Ascending aorta (tissue), 2 donors: Measurements from ENCODE around the gene UIMC1. TPM values are rescaled to one million over a fixed set of nuclear protein-coding genes. Genes with fewer than 3 reads are reported as not detected.

ENCODE experiments used
- DNase-seq, 2 donors: peaks; one replicate each; pipeline ENCODE4 v3.0.0-alpha.2; 2019; ENCODE audit warnings: low spot score in 2 of 2
- H3K27ac ChIP-seq, 2 donors: fragments of 200-600 bp; sonication (generic); one replicate each; pipeline ENCODE4 v1.5.1; 2016 to 2017; ENCODE audit warnings: mild to moderate bottlenecking in 1 of 2
- H3K27me3 ChIP-seq: fragments of 200-600 bp; sonication (generic); one replicate; pipeline ENCODE4 v1.5.1; 2017
- H3K36me3 ChIP-seq, 2 donors: fragments of 200-600 bp; sonication (generic); one replicate each; pipeline ENCODE4 v1.5.1; 2016
- H3K4me1 ChIP-seq, 2 donors: fragments of 200-600 bp; sonication (generic); one replicate each; pipeline ENCODE4 v1.5.1; 2016 to 2017; ENCODE audit warnings: mild to moderate bottlenecking in 1 of 2
- H3K4me3 ChIP-seq, 2 donors: fragments of 200-600 bp; sonication (generic); one replicate each; pipeline ENCODE4 v1.5.1; 2016 to 2017; ENCODE audit warnings: mild to moderate bottlenecking in 1 of 2
- H3K9me3 ChIP-seq, 2 donors: fragments of 200-600 bp; sonication (generic); one replicate each; pipeline ENCODE4 v1.5.1; 2016
- intact Hi-C: fragments of 100-400 bp; cut with DNase I; formaldehyde crosslinking; loops from one replicate; pipeline ENCODE4 v1.15.1; 2023
- total RNA-seq: library from RNA; depleted of rRNA; stranded (reverse); fragments of >200 nt; gene quantifications from one replicate; pipeline ENCODE4 v1.1.0, GENCODE V29; 2016
- TF ChIP-seq, protein P1 (sequence below), 3 experiments: fragments of 200-600 bp in 2 of 3; fragments of 450-650 bp in 1 of 3; sonication (generic) in 2 of 3; IDR thresholded peaks; one replicate each; pipeline ENCODE4 v1.5.1; 2016 to 2019; ENCODE audit warnings: antibody characterized with exemption in 3 of 3, mild to moderate bottlenecking in 1 of 3, moderate library complexity in 1 of 3

UIMC1 gene
- total RNA-seq, 1 donor from 2014 or later: 32.5 TPM

DNA sequence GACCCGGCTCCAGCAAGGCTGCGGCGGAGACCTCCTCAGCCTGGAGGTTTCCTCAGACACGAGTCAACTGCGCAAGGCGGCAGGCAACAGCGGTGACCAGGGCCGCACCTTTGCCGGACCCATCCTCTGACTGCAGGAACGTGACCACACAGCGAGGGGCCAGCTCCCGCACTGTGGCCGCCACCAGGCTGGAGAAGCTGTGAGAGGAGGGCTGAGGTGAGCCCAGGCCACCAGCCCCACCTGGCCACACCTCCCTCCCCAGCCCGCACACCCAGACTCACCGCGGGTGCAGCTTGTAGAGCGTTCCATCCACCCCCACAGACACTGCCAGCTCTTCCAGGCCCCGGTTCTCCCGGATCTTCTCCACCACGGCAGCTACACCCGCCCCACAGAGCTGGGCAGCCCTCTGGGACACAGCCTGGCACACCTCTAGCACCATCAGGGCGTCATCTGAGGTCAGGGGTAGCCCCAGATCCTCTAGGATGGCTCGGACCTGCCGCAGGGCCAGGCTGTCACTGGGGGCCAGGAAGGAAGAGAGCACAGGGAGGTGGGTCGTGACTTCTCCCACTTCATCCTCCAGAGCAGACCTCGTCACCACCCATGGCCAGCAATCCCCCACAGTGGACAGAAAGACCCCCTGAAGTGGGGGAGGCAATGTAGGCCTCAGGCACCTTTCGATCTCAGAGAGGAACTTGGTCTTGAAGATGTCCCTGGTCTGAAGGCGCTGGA, 125.4 kb downstream of the UIMC1 start:
- no peak overlapping the region for H3K27ac ChIP-seq
- intact Hi-C loops: no loop called here
- H3K36me3 ChIP-seq: no peaks in the 10 kb centered on the region
- H3K4me1 ChIP-seq: no peaks in the 10 kb centered on the region
- H3K27me3 ChIP-seq: no peaks in the 10 kb centered on the region
- TF ChIP-seq, protein P1, sequence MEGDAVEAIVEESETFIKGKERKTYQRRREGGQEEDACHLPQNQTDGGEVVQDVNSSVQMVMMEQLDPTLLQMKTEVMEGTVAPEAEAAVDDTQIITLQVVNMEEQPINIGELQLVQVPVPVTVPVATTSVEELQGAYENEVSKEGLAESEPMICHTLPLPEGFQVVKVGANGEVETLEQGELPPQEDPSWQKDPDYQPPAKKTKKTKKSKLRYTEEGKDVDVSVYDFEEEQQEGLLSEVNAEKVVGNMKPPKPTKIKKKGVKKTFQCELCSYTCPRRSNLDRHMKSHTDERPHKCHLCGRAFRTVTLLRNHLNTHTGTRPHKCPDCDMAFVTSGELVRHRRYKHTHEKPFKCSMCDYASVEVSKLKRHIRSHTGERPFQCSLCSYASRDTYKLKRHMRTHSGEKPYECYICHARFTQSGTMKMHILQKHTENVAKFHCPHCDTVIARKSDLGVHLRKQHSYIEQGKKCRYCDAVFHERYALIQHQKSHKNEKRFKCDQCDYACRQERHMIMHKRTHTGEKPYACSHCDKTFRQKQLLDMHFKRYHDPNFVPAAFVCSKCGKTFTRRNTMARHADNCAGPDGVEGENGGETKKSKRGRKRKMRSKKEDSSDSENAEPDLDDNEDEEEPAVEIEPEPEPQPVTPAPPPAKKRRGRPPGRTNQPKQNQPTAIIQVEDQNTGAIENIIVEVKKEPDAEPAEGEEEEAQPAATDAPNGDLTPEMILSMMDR (IDR thresholded peaks at IDR 0.05): no peak
- H3K9me3 ChIP-seq: no peaks in the 10 kb centered on the region
- no peak for DNase-seq
- no peak overlapping the region for H3K4me3 ChIP-seq

DNA sequence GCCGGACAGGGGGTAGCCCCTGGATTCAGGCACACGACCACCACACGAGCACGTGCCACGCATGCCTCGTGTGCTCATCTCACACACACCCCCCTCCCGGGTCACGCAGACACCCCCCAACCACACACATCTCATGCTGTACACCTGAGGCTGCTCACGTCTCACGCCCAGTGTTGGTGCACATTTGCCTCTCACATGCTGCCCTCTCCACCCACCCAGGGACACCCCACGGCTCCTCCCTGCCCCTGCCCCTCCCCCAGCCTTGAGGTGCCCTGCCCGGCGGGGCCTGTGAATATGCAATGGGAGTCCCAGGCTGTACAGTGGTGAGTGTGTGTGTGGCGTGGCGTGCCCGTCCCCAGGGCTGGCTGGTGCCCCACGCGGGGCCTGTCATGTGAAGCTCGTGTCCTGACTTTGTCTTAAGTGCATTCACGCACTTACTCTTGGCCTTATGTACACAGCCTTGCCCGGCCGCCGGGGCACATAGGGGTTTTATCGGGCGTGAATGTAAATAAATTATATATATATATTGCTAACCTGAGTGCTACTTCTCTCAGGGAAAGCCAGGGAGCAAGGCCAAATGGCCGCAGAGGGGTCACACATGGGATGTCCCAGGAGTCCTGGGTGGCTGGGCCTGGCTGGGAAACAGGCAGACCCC, 126.1 kb downstream of the UIMC1 start:
- DNase-seq: no peak
- H3K36me3 ChIP-seq: no peaks in the 10 kb centered on the region
- H3K9me3 ChIP-seq: no peaks in the 10 kb centered on the region
- TF ChIP-seq, protein P1 (IDR thresholded peaks at IDR 0.05): no peak
- no peak overlapping the region for H3K4me3 ChIP-seq
- no peaks in the 10 kb centered on the region for H3K4me1 ChIP-seq
- intact Hi-C loops: no loop called here
- no peak overlapping the region for H3K27ac ChIP-seq
- H3K27me3 ChIP-seq: no peaks in the 10 kb centered on the region

DNA sequence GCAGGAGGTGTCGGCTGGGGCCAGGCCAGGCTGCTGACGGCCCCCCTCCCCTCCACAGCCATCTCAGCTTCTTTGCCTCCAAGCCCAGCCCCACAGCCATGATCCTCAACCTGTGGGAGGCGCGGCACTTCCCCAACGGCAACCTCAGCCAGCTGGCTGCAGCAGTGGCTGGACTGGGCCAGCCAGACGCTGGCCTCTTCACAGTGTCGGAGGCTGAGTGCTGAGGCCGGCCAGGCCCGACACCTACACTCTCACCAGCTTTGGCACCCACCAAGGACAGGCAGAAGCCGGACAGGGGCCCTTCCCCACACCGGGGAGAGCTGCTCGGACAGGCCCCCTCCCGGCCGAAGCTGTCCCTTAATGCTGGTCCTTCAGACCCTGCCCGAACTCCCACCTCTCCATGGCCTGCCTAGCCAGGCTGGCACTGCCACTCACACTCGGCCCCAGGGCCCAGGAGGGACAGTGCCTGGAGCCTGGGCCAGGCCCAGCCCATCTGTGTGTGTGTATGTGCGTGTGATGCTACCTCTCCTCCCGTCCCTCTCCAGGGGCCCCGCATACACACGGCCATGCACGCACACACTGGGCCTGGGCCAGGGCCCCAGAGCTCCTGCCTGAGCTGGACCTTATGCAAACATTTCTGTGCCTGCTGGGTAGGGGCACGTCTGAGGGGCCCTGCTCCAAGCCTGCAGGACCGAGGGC, 126.8 kb downstream of the UIMC1 start:
- Histone ChIP-seq H3K9me3 (no peaks in the 10 kb centered on the region), H3K27me3 (no peaks in the 10 kb centered on the region), H3K4me3 (no peak overlapping the region), H3K4me1 (no peaks in the 10 kb centered on the region), H3K27ac (no peak overlapping the region), H3K36me3 (no peaks in the 10 kb centered on the region)
- intact Hi-C loops: no loop called here
- no peak for DNase-seq
- TF ChIP-seq, protein P1 (IDR thresholded peaks at IDR 0.05): no peak

DNA sequence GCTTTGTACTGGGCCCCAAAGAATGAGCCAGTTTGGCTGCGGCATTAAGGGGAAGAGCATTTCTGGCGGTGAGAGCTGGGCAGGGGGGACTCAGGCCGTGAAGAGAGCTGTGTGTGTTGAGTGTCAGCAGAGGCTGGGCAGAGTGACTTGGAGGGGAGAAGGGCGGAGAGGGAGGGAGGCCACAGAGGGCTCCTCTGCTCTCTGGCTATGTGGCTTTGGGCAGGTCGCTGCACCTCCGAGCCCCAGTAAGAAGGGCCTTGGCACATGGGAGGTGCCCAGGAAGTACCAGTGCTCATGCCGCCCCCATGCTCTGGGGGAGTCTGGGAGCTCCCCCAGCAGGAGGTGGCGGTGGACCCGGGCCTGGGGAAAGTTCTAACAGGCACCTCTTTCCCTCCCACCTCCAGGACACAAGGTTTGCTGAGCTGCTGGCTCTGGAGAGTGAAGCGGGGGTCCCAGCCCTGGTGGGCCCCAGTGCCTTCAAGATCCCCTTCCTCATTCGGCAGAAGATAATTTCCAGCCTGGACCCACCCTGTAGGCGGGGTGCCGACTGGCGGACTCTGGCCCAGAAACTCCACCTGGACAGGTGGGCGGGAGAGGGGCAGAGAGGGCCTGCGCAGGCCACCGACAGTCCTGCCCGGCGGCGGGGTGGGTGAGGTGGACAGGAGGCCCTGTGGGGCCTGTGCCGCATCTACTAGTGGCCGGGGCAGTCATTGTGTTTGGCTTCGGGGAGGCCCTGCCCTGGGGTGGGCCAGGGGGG, 127.5 kb downstream of the UIMC1 start:
- TF ChIP-seq, protein P1 (IDR thresholded peaks at IDR 0.05): no peak
- DNase-seq: no peak
- H3K27me3 ChIP-seq: no peaks in the 10 kb centered on the region
- no peaks in the 10 kb centered on the region for H3K36me3 ChIP-seq
- no peaks in the 10 kb centered on the region for H3K9me3 ChIP-seq
- no peak overlapping the region for H3K27ac ChIP-seq
- no peaks in the 10 kb centered on the region for H3K4me1 ChIP-seq
- intact Hi-C loops: no loop called here
- H3K4me3 ChIP-seq: no peak overlapping the region

DNA sequence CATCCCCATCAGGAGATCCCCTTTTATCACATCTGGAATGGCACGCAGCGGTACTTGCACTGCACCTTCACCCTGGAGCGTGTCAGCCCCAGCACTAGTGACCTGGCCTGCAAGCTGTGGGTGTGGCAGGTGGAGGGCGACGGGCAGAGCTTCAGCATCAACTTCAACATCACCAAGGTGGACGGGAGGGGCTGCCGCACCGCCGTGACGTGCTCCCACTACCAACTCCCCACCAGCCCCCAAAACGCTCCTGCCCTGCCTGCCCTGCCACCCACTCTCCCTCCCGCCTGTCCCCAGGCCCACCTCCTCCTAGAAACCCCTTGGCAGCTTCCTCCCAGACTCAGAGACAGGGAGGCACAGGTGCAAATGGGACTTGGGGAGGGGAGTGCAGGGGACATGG, 128.1 kb downstream of the UIMC1 start:
- intact Hi-C loops: no loop called here
- Histone ChIP-seq H3K27me3 (no peaks in the 10 kb centered on the region), H3K9me3 (no peaks in the 10 kb centered on the region), H3K27ac (no peak overlapping the region), H3K4me3 (no peak overlapping the region), H3K4me1 (no peaks in the 10 kb centered on the region), H3K36me3 (no peaks in the 10 kb centered on the region)
- TF ChIP-seq, protein P1 (IDR thresholded peaks at IDR 0.05): no peak
- DNase-seq: no peak
